ENCODE data around the gene CCDC57. TPM values are rescaled to one million over a fixed set of nuclear protein-coding genes. Genes with fewer than 3 reads are reported as not detected.

CCDC57 gene
- total and polyA plus RNA-seq, 11 donors = 4.3 to 17.6 (median 9.5) TPM

DNA sequence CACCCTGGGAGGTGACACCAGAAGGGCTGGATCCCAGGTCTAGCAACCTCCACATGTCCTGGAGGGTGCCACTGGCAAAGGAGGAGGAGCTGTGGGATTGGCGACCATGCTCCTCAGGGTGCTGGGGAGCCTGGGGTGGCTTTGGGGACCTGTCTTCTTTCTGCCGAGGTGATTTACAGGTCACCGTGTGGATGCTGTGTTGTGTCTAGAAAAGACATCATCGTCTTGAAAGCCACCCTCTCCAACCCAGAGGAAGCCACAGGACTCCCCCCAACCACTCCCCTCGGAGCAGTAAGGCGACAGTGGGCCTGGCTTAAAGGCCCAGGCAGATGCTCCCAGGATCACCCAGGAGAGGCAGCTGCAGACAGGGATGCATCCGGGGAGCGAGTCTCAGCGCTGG, 84.9 kb downstream of the CCDC57 start:
- no peak for ATAC-seq
- no peaks in the 10 kb centered on the region for H3K27me3 ChIP-seq
- intact Hi-C loops (cut with DNase I) = no loop called here

DNA sequence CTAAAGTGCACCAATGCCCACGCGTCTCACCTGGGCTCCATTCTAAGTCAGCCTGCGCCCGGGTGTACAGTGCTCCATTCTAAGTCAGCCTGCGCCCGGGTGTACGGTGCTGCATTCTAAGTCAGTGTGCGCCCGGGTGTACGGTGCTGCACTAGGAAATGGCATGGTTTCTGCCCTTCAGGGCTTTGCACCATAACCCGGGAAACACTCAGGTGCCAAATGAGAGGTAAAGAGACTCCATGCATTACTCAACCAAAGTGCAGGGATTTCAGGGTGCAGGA, 85.4 kb downstream of the CCDC57 start:
- H3K4me3 ChIP-seq = no peak overlapping the region
- DNase-seq = no peak
- no peaks in the 10 kb centered on the region for H3K4me1 ChIP-seq
- TF ChIP-seq, protein P1, sequence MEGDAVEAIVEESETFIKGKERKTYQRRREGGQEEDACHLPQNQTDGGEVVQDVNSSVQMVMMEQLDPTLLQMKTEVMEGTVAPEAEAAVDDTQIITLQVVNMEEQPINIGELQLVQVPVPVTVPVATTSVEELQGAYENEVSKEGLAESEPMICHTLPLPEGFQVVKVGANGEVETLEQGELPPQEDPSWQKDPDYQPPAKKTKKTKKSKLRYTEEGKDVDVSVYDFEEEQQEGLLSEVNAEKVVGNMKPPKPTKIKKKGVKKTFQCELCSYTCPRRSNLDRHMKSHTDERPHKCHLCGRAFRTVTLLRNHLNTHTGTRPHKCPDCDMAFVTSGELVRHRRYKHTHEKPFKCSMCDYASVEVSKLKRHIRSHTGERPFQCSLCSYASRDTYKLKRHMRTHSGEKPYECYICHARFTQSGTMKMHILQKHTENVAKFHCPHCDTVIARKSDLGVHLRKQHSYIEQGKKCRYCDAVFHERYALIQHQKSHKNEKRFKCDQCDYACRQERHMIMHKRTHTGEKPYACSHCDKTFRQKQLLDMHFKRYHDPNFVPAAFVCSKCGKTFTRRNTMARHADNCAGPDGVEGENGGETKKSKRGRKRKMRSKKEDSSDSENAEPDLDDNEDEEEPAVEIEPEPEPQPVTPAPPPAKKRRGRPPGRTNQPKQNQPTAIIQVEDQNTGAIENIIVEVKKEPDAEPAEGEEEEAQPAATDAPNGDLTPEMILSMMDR (IDR thresholded peaks at IDR 0.05) = no peak
- TF ChIP-seq POLR2A (IDR thresholded peaks at IDR 0.05) = no peak
- no peak for ATAC-seq
- no peaks in the 10 kb centered on the region for H3K9me3 ChIP-seq
- no peaks in the 10 kb centered on the region for H3K27me3 ChIP-seq
- peaks cover 0 to 16% (median 6%) of the 10 kb centered on the region in 9 donors for H3K36me3 ChIP-seq
- intact Hi-C loops (cut with DNase I) = no loop called here
- peak overlapping the region in 1 of 12 donors; percentile 63 for H3K27ac ChIP-seq
- 81 to 89% (median 89%) methylated on average over 11 of the region's 11 CpGs; no CpG with 5 or more reads in 1 of the 4 donors for WGBS, 4 donors

More for the DNA sequence above, 84.9 kb downstream of the CCDC57 start:
- peaks cover 0 to 16% (median 4%) of the 10 kb centered on the region in 9 donors for H3K36me3 ChIP-seq
- DNase-seq = no peak
- H3K4me3 ChIP-seq = no peak overlapping the region
- no peaks in the 10 kb centered on the region for H3K4me1 ChIP-seq
- TF ChIP-seq, protein P1 (IDR thresholded peaks at IDR 0.05) = no peak
- H3K27ac ChIP-seq = peak overlapping the region in 1 of 12 donors; percentile 63
- no peaks in the 10 kb centered on the region for H3K9me3 ChIP-seq
- WGBS, 4 donors = 83 to 97% (median 88%) methylated on average over 5 to 9 of the region's 9 CpGs

DNA sequence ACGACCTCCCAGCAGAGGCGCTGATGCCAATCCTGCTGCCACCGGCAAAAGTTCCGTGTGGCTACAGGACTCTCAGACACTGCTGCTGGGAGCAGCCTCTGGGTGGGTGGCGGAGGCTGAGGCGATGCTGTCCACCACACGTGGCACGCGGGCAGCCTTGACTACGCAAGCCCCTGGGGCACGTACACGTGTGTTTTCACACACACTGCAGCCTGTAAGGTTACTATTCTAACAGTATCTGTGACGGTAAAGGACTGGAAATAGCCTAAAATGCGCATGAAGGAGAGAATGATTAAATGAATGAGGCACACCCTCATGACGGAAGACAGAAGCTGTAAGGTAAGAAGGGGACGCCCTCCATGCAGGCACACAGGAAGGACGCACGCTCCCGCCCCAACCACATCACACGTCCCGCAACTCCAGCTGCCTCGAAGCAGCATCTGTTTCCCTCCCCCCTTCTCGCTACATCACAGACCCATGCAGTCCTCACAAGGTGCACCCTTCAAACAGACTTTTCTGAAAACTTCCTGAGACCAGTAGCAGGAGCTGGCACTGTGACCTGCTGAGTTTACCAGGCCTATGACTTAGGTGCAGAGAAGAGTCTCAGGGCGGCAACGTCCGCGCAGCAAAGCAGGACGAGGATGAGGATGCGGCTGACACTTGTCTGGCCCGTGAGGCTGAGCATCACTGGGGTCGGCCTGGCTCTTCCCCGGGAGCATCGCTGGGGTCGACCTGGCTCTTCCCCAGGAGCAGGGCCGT, 85.9 kb downstream of the CCDC57 start:
- Histone ChIP-seq H3K4me3 (peak overlapping the region in 1 of 12 donors; percentile 26), H3K27ac (peak overlapping the region in 1 of 12 donors; percentile 83), H3K9me3 (no peaks in the 10 kb centered on the region), H3K27me3 (no peaks in the 10 kb centered on the region), H3K4me1 (no peaks in the 10 kb centered on the region), H3K36me3 (peaks cover 0 to 16% (median 6%) of the 10 kb centered on the region in 9 donors)
- intact Hi-C loops (cut with DNase I) = no loop called here
- ATAC-seq (peak in 2 of 4 donors; percentile 9 to 39), DNase-seq (no peak)
- WGBS, 4 donors = 87 to 89% (median 88%) methylated on average over 28 to 35 of the region's 35 CpGs
- no peak for TF ChIP-seq POLR2A (IDR thresholded peaks at IDR 0.05)
- TF ChIP-seq, protein P1 (IDR thresholded peaks at IDR 0.05) = no peak

DNA sequence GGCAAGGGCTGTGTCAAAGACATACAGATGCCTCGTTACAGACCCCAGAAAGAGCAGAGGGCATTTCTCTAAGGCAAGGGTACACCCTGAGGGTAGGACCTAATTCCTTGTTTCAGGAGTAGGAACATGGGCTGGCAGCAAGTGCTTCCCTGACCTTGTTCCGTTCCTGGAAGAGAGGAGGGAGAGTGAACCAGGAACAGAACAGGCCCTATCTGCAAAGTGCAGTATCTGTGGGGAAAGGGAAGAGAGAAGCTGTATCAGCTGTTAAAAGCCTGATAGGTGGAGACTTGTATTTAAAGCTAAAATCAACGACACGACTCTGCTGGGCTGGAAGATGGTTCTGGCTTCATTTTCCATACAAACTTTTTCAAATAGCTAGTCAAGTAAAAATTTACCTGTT, 88.5 kb downstream of the CCDC57 start:
- intact Hi-C loops (cut with DNase I) = no loop called here
- no peak for ATAC-seq
- peaks cover 0 to 16% (median 6%) of the 10 kb centered on the region in 9 donors for H3K36me3 ChIP-seq
- H3K4me1 ChIP-seq = no peaks in the 10 kb centered on the region
- WGBS, 4 donors = 71 to 84% (median 76%) methylated on average over 4 of the region's 4 CpGs
- no peak for DNase-seq
- TF ChIP-seq, protein P1 (IDR thresholded peaks at IDR 0.05) = no peak
- TF ChIP-seq POLR2A (IDR thresholded peaks at IDR 0.05) = no peak
- no peaks in the 10 kb centered on the region for H3K9me3 ChIP-seq
- H3K4me3 ChIP-seq = no peak overlapping the region
- no peak overlapping the region for H3K27ac ChIP-seq
- H3K27me3 ChIP-seq = no peaks in the 10 kb centered on the region

Measured in heart left ventricle (tissue), 16 donors.